Ovary (tissue), 3 donors: Measurements from ENCODE around the gene SRGAP3.

Experiments used
- CTCF ChIP-seq, 3 donors: fragments of 450-650 bp in 2 of 3; fragments of 200-600 bp in 1 of 3; IDR thresholded peaks; one replicate each; pipeline versions ENCODE4 v1.5.1 to v1.8.0; 2016 to 2022; ENCODE audit warnings: antibody characterized with exemption in 3 of 3, mild to moderate bottlenecking in 1 of 3
- EP300 ChIP-seq: sonication (generic); formaldehyde crosslinking; IDR thresholded peaks from one replicate; pipeline ENCODE4 v1.6.1; 2017; ENCODE audit warnings: antibody characterized with exemption
- POLR2A ChIP-seq: fragments of 450-650 bp; IDR thresholded peaks from one replicate; pipeline ENCODE4 v1.6.1; 2017; ENCODE audit warnings: antibody characterized with exemption, mild to moderate bottlenecking, moderate library complexity
- donor health status: DM: no; HTN: no; CAD: no.

DNA sequence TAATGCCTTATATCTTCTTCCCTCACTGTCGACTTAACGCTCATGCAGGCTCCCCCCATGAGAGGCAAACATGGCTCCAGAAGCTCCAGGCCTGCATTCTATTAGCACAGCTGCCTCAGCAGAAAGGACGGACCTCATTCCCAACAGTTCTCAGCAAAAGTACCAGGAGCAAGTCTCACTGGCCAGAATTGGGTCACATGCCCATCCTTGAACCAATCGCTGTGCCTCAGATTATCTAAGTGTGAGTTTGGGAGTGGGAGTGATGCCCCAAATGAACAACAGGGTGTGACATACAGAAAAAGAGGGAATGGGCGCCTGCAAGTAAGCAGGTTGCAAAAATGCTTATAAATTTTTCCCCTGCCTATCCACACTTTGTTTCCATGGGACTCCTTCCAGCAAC is 281.9 kb downstream of the SRGAP3 start:
- TF ChIP-seq EP300 (no peak), CTCF (IDR thresholded peaks at IDR 0.05) (no peak), POLR2A (no peak)
